ENCODE data around the gene HIRIP3. TPM values are rescaled to one million over a fixed set of nuclear protein-coding genes. Genes with fewer than 3 reads are reported as not detected.

HIRIP3 gene
- 10 to 100 TPM; 11.9 to 15.3 (median 14.2) TPM for total RNA-seq

DNA sequence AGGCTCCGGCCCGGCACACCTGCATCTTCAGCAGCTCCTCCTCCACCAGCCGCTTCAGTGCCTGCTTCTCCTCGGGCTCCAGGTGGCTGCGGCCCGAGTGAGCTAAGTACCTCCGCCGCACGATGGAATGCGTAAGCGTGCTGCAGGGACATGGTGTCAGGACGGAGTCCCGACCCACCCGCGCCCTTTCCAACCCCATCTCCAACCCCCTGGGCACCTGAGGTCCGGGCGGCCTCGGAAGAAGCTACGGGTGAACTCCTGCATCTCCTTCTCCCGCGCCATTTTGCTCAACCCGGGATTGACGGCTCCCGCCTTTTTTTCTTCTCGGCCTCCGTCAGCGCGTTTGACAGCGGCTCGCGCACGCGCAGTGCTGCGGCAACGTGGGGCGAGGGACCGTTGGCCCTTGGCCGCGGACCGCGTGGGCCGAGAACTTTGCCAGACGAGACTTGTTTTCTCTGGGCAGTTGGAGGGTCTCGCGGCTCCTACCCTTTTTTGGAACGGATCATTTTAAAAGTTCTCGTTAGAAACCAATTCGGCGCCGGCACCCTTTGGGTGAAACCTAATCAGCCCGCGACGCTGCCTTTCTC is at the start of gene HIRIP3:
Gene HIRIP3 (minus strand): TSS at position 294 of the 587 bp plus-strand sequence. CDS start 12 bp downstream, at position 282.
- TF ChIP-seq, protein P1, sequence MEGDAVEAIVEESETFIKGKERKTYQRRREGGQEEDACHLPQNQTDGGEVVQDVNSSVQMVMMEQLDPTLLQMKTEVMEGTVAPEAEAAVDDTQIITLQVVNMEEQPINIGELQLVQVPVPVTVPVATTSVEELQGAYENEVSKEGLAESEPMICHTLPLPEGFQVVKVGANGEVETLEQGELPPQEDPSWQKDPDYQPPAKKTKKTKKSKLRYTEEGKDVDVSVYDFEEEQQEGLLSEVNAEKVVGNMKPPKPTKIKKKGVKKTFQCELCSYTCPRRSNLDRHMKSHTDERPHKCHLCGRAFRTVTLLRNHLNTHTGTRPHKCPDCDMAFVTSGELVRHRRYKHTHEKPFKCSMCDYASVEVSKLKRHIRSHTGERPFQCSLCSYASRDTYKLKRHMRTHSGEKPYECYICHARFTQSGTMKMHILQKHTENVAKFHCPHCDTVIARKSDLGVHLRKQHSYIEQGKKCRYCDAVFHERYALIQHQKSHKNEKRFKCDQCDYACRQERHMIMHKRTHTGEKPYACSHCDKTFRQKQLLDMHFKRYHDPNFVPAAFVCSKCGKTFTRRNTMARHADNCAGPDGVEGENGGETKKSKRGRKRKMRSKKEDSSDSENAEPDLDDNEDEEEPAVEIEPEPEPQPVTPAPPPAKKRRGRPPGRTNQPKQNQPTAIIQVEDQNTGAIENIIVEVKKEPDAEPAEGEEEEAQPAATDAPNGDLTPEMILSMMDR (IDR thresholded peaks at IDR 0.05; ENCODE audit: low read depth) = no peak

DNA sequence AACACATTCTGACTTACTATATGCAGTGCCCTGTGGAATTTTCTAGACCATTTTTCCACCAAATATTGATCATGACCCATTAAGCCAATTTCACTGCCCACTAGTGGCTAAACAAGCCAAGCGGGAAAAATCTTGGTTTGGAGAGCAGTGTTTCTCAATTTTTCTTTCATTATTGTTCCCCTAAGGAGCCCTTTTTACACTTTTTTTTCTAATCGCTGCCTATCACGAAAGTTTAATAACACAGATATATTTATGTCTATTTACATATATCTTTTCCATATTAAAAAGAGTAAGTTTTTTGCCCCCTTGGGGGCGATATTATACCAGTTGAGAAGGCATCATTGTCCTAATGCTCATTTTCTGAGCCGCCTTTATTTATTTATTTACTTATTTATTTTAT is 46.4 kb upstream of the HIRIP3 start:
- TF ChIP-seq, protein P1 (IDR thresholded peaks at IDR 0.05; ENCODE audit: low read depth) = no peak

GRCh38 chr16:30040221-30040620 is 44.8 kb upstream of the HIRIP3 start:
- TF ChIP-seq, protein P1 (IDR thresholded peaks at IDR 0.05; ENCODE audit: low read depth) = no peak

GRCh38 chr16:30033270-30033669 is 37.9 kb upstream of the HIRIP3 start:
- TF ChIP-seq, protein P1 (IDR thresholded peaks at IDR 0.05; ENCODE audit: low read depth) = no peak

DNA sequence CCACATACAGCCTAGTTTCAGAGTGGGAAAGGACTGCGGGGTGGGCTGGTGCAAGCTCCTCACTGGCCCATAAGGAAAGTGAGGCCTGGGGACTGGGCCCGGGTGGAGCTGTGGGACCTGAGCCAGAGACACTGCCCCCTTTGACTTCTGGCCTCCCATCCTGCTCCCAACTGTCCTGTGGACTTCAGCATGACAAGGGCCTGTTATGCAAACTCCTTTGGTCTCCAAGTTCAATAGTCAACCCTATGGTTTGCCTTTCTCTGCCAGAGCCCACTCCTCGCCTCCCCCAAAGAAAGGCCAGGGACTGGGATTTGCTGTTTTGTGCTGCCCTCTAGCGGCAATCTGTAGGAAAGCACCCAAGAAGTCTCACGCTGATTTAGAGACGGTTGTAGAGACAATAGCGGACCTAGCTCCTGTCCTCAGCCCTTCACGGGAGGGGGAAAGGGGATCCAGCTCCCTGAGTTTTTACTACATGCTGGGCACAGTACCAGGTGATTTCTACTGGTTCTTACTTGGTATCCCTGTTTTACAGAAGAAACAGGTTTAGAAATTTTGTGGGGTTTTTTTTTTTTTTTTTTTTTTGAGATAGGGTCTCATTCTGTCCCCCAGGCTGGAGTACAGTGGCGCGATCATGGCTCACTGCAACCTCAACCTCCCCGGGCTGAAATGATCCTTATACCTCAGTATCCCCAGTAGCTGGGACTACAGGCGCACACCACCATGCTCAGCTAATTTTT is 36.8 kb upstream of the HIRIP3 start:
- TF ChIP-seq, protein P1 (IDR thresholded peaks at IDR 0.05; ENCODE audit: low read depth) = no peak

- TF ChIP-seq, protein P1 (IDR thresholded peaks at IDR 0.05; ENCODE audit: low read depth) = no peak
Measured at GRCh38 chr16:30031477-30031918, 36.1 kb upstream of the HIRIP3 start.

DNA sequence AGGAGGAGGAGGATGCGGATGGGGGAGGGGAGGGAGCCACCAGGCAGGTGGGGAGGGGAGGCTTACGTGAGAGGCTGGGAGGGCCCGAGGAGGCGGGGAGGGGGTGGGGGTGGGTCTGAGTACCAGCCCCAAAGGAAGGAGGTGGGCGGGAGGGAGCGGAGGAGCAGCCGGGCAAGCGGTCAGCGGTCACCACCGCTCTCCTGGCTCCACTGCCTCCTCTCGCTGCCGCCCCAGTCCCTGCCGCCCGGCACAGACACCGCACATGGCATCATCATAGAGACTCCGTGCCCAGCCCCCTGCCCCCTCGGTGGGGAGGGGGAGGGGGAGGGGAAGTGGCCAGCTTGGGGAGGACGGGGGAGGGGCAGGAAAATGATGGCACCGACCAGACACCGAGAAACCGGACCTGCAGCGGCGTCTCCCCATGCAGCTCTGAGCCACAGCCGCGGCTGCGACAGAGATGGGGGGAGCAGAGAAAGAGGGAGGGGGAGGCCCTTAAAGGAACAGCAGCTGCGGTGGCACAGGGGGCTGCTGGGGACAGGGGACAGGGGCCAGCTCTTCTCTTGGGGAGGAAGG is 35.5 kb upstream of the HIRIP3 start, which contains the start of gene TLCD3B:
Gene TLCD3B (minus strand): TSS at position 431 of the 573 bp plus-strand sequence. CDS start 744 bp downstream, outside the sequence.
- TF ChIP-seq, protein P1 (IDR thresholded peaks at IDR 0.05; ENCODE audit: low read depth) = no peak

All from subcutaneous adipose tissue (tissue), 4 donors.